ENCODE results near the gene SEMA4C.

Gene SEMA4C

DNA sequence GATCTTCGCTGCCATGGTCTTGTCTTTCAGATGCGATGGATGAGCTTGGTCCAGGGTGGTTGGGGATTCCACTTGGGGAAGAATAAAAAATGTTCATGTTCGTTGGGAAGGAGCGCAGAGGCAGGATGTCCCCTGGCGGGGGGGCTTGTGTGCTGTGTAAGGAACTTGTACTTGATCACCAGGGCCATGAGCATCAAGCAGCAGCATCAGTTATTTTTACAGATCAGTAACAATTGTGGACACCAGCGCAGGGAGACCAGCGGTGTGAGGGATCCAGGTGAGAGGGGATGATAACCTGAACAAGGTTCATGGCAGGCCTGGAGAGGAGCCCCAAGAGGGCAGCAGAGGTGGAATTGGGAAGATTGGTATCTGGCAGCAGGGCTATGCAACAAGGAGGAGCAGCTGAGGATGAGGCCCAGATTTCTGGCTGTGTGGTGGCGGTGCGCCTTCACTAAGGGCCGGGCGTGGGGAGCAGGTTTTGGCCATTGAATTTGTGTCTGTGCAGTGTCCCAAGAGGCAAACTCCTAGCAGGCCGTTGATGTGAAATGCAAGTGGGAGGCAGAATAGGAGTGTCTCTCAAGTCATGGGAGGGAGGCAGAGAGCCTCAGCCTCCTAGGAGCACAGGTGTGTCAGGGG lies 49.9 kb downstream of the SEMA4C start:
- no peak for DNase-seq (ENCODE audit: low spot score)

GRCh38 chr2:96819128-96819875 lies 50.6 kb downstream of the SEMA4C start:
- no peak for DNase-seq (ENCODE audit: low spot score)

DNA sequence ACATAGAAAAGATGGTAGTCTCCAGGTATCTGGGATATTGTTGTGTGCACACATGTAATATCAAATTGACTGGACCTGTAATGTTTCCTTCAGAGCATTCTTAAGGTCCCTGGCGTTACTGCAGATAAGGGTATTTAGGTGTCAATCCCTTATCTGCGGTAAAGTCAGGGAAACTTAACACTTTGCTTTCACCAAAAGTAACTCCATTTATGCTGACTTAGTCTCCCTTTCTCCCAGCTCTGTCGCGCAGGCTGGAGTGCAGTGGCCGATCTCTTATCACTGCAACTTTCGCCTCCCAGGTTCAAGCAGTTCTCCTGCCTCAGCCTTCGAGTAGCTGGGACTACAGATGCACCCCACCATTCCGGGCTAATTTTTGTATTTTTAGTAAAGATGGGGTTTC lies 52.0 kb downstream of the SEMA4C start:
- no peak for DNase-seq (ENCODE audit: low spot score)

- DNase-seq (ENCODE audit: low spot score) = peak; percentile 87
These were observed 52.8 kb downstream of the SEMA4C start for GRCh38 chr2:96816836-96817702.

DNA sequence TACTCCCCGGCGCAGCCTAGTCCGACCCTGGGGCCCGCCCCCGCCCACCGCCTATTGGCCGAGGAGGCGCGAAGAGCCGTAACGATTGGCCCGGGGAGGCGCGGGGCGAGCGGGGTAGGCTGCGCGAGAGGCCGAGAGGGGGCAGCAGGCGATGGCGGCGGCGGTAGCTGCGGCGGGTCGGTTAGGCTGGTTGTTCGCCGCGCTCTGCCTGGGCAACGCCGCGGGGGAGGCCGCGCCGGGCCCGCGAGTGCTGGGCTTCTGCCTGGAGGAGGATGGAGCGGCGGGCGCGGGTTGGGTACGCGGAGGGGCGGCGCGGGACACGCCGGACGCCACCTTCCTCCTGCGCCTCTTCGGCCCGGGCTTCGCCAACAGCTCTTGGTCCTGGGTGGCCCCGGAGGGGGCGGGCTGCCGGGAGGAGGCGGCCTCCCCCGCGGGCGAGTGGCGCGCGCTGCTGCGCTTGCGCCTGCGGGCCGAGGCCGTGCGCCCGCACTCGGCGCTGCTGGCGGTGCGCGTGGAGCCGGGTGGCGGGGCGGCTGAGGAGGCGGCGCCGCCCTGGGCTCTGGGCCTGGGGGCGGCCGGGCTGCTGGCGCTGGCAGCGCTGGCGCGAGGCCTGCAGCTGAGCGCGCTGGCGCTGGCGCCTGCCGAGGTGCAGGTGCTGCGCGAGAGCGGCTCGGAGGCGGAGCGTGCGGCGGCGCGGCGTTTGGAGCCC lies 53.6 kb downstream of the SEMA4C start, which contains the start of gene CNNM3:
TSS of gene CNNM3 (plus strand) at position 142 of the 709 bp plus-strand sequence. CDS start at position 152, 10 bp downstream.
- peak; percentile 97 for DNase-seq (ENCODE audit: low spot score)

DNA sequence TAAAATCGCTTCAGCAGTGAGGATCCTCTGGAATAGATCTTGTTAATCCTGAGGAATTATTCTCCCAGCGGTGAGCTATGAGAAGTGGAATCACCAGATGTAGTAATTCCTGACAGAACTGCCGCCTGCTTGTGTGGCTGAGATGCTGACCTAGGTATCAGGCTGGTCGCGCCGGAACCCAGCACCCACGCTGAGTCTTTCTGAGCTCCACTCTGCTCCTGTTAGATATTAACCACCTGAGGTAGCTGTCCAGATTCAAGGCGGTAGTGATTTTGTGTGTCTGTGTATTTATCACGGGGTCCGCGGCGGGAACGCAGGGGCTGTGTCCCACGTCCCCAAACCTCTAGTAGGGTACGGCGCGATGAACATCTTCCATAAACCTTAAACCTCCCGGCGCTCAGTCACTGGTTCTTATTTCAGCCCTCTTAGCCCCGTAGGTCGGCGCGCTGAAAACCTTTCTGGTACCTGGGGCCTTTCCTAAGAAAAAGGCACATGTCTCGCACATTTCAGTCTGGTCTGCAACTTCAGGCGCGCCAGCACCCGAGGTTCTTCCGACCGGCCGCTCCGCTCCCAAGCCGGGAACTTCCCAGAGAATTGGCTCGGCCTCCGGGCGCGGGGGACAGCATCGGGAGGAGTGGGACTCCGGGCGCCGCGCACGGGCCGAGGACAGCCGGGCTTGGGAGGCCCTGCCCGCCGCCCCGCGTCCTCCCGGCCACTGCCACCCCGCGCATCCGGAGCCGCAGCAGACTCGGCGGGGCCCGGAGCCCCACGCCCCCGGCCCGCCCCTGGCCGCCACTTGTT lies 54.4 kb downstream of the SEMA4C start:
- DNase-seq (ENCODE audit: low spot score) = peak; percentile 55

GRCh38 chr2:96813656-96814055 lies 56.2 kb downstream of the SEMA4C start:
- DNase-seq (ENCODE audit: low spot score) = no peak

DNA sequence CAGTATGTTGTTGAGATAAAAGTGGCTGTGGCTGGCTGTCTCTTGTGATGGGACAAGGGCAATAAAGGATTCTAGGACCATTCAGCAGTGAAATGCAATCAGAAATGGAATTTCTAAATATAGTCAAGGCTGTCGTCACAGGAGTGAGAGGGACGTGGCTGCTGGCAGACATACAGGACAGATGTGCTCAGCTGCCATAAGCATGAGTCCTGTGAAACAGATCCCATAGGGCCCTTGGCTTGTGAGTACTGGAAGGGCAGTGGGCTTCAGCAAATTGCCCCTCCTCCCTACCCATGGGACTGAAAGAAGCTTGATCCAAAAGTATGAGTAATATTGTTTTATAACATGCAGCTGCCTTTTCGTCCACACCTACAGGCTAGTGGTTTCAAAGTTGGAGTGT lies 58.0 kb downstream of the SEMA4C start:
- DNase-seq (ENCODE audit: low spot score) = no peak

- no peak for DNase-seq (ENCODE audit: low spot score)
These were observed 59.1 kb downstream of the SEMA4C start for GRCh38 chr2:96810783-96811192.

GRCh38 chr2:96809951-96810782 lies 59.7 kb downstream of the SEMA4C start:
- no peak for DNase-seq (ENCODE audit: low spot score)
